Measurements from ENCODE around the gene SSC5D.
A peak's percentile ranks its signal among the peaks of the same experiment; 100 is the strongest.

The SSC5D gene

DNA sequence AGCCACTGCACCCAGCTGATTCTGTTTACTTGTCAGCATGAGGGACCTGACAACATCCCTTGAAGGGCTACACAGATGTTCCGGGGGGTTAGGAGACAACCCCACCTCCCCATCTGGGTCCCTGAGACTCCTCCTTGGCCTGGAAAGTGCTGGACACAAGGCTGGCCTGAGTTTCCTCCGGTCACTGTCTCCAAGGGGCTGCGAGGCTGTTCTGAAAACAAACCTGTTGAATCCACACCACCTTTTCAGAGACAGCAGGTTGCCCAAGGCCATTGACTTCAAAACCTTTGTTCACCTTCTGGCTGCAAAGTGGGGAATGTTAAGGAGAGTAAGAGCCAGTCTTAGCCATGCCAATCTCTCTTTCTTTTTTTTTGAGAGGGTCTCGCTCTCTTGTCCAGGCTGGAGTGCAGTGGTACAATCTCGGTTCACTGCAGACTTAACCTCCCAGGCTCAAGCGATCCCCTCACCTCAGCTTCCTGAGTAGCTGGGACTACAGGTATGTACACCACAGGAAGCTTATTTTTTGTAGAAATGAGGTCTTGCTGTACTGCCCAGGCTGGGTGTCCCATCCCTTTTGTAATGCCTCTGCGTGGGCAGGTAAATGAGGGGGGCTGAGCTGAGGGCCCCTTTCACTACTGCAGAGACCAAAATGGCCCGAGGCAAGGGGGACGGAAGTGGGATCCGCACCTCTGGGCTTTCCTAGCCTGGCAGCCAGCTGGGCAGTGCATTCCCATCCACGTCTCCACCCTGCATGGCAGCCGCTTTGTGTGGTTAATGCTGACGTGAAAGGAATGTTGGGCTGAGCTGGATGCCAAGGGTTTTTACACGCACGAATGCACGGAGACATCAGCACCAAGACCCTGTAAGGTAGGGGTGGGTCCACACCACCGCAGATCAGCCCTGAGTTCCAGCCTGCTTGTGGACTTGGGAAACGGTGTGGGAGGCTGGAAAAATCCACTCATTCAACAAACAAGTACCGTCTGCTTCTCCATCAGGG, 13.7 kb upstream of the SSC5D start:
- no peak for DNase-seq

- DNase-seq, result peak; percentile 98
Measured at GRCh38 chr19:55476100-55476775, 12.0 kb upstream of the SSC5D start, which contains the start of gene ZNF628. Gene ZNF628 (plus strand): TSS chr19:55476617. CDS start chr19:55479911, 3,294 bp downstream.

DNA sequence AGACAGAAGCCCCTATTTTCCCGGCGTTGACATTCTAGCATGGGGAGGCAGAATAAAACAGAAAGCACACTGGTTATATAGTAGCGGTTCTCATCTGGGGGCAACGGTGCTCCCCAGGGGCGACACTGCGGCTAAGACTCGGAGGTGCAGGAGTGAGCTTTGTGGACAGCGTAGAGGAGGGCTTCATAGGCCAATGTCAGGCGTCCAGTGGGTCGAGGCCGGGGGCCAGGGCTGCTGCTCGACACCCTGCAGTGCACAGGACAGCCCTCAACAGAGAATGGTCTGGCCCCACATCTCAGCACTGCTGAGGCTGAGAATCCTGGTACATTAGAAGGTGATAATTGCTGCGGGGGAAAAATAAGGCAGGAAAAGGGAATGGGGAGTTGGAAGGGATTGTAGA, 10.3 kb upstream of the SSC5D start:
- DNase-seq, result no peak

GRCh38 chr19:55478364-55478763, 9.9 kb upstream of the SSC5D start:
- DNase-seq, result no peak

- DNase-seq, result no peak
Measured at GRCh38 chr19:55479045-55479444, 9.2 kb upstream of the SSC5D start.

GRCh38 chr19:55479451-55480230, 8.6 kb upstream of the SSC5D start:
- no peak for DNase-seq

DNA sequence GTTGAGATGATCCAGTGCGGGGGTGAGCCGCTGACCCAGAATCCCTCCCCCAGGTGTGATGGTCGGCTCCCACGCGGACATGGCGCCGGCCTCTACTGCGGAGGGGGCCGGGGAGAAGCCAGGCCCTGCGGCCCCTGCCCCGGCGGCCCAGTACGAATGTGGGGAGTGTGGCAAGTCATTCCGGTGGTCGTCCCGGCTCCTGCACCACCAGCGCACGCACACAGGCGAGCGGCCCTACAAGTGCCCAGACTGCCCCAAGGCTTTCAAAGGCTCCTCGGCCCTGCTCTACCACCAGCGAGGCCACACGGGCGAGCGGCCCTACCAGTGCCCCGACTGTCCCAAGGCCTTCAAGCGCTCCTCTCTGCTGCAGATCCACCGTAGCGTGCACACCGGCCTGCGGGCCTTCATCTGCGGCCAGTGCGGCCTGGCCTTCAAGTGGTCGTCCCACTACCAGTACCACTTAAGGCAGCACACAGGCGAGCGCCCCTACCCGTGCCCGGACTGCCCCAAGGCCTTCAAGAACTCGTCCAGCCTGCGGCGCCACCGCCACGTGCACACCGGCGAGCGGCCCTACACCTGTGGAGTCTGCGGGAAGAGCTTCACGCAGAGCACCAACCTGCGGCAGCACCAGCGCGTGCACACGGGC, 7.0 kb upstream of the SSC5D start:
- no peak for DNase-seq

DNA sequence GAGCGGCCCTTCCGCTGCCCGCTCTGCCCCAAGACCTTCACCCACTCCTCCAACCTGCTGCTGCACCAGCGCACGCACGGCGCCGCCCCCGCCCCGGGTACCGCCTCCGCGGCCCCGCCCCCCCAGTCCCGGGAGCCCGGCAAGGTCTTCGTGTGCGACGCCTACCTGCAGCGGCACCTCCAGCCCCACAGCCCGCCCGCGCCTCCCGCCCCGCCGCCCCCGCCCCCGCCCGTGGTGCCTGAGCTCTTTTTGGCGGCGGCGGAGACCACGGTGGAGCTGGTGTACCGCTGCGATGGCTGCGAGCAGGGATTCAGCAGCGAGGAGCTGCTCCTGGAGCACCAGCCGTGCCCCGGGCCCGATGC, 6.5 kb upstream of the SSC5D start:
- DNase-seq, result no peak

GRCh38 chr19:55482156-55482961, 5.9 kb upstream of the SSC5D start:
- DNase-seq, result no peak

GRCh38 chr19:55482967-55483705, 5.1 kb upstream of the SSC5D start:
- DNase-seq, result no peak

GRCh38 chr19:55483706-55484592, 4.3 kb upstream of the SSC5D start:
- no peak for DNase-seq

DNA sequence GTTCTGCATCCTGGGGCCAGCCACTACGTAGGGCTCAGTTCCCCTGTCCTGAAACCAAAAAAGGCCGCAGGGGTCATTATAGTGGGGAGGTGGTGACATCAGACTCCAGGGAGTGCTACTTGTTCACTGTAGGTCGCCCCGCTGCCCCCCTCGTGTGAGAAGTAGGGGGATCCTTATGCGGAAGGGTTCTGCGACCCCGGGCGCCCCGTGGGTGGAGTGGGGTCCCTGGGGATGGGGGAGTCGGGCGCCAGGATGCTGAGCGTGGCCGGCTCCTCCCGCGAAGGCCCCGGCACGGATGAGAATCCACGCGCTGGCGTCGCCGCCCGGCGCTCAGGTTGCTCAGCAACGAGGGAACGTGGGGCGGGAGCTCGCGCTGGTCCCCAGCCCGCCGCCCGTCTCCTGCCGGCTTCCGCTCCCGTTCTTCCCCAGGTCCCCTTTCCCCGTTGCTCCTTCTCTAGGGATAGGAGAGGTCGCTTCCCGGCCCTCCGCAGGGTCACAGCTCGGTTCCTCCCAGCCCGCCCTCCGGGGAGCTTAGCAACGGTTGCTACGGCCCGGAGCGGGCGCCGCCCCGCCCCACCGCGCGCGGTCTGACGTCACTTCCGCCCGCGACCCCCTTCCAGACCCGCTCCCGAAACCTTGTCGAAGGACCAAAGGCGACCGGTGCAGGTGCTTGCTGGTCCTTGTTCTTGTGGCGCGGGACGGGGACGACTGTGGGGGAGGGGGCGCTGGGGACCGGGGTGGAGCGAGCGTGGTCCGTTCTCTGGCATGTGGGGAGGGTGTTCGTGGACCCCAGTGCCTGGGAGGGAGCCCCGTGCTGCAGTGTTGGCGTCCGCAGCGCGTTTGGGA, 3.4 kb upstream of the SSC5D start, which contains the start of gene NAT14:
NAT14 (plus strand) TSS at position 596 of the 846 bp plus-strand sequence. CDS start 521 bp downstream, outside the sequence.
- DNase-seq, result peak; percentile 46

- DNase-seq, result no peak
Measured at GRCh38 chr19:55485439-55486011, 2.7 kb upstream of the SSC5D start.

- no peak for DNase-seq
Measured at GRCh38 chr19:55486043-55486970, 1.9 kb upstream of the SSC5D start.

DNA sequence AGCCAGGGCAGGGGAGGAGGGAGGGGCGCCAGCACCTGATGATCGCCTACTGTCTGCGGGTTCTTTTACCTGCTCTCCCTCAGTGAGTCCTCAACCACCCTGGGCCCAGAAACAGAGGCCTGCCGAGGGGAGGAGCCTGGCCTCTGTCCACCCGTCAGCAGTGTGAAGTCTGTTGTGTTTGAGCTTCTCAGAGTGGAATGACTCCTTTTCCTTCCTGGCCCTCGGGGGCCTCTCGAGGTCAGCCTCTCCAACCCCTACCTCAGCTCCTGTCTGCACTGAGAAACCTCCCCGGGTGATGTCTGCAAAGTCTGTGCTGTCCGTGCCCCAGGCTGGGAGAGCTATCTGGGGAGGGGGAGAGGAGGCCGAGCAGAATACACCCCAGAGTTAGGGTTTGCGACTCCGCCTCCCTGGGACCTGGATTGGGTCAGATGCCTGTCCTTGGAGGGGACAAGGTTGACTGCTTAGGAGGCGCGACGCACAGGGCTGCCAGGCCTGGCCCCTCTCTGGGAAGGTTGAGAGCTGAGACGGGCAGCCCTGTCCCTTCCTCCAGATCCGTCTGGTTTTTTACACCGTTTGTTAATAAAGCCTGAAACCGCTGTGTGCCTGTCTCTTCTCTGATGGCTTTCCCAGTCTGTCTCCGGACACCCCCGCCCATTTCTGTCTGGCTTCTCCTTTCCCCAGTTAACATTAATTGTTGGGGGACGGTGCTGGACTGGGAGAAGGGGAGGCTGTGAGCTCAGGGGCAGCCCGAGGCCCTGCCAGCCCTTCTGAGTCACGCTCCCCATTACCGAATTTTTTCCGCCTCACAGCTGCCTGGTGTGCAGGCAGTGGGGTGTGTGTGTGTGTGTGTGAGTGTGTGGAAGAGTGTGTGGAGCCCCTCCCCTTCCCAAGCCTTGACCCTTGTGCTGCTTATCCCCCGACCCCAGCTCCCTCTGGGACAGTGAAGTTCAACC, 989 bp upstream of the SSC5D start:
- no peak for DNase-seq

Measured in midbrain (tissue), 1 donor.